ENCODE measurements around the gene ZFP92.

The ZFP92 gene

DNA sequence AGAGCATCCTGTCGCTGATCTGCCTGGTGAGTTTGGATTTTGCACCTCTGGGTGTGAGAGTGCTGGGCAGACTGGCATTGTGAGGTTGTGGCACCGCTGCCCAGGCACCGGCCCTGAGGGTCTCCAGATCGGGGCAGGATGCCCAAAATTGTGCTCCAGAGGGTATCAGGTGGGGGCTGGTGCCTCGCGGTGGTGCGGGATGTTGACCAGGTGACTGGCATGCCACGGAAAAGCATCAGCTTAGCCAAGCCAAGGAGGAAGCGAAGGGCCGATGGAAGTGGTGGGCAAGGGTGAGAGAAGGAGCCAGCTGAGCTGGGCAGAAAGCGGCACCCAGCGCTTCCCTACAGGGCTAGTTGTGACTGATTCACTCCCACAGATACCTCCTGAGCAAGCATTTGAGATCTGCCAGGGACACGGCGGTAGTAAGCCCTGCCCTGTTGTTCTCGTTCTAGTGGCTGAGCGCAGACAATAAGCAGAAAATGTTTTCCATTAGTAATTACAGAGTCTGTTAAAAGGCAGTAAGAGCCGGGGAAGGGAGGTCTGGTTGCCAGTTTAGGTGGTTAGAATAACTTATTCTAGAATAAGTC lies 809 bp downstream of the ZFP92 start:
- Mint-ChIP-seq H3K27ac (no peak overlapping the region), H3K4me3 (peak overlapping the region; percentile 73), H3K27me3 (no peaks in the 10 kb centered on the region)

DNA sequence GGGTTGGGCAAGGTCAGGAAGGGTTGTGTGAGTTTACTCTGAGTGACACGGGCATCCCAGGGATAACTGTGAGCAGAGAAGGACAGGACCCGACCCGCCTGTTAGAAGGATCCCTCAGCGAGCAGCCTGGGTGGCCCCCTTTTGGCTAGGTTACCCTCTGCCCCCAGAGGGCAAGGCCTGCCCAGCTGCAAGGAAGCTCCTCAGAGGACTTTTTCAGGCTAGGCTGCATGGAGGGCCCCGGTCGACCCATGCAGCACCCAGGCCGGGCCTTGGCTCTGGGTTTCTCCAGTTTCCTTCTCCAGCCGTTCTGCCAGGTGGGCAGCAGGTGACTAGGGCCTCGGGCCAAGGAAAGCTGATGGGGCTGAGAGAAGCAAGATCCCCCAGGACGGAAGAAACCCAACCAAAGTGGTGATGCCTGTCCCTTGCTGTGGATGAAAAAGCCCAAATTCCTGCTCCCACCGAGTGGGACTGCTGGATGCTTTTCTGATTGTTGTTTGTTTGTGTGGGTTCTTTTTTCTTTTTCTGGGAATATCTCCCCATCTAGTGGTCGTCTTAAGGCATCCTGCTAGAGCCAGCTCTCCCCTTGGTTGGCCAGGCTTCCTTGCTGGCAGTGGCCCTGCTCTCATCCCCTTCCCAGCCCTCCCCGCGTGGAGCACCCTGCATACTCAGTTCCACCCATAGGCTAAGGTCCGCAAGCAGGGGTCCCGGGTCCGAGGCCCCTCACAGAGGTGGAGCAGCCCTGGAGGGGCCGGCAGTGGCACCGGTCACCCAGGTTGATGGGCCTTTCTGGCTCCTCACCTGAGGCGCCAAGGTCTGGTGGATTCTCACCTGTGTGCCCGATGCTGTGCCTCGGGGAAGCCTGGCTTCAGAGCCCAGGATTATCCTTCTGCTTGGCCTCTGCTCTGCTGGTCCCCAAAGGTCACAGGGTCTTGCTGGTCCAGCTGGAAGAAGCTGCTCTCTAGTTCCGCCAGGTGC lies 1.8 kb downstream of the ZFP92 start:
- H3K4me1 Mint-ChIP-seq = peaks cover 7% of the 10 kb centered on the region
- H3K9me3 Mint-ChIP-seq = no peaks in the 10 kb centered on the region
- H3K27ac Mint-ChIP-seq = no peak overlapping the region
- peak overlapping the region; percentile 73 for H3K4me3 Mint-ChIP-seq
- no peaks in the 10 kb centered on the region for H3K36me3 Mint-ChIP-seq
- no peaks in the 10 kb centered on the region for H3K27me3 Mint-ChIP-seq

More for the DNA sequence above, 809 bp downstream of the ZFP92 start:
- no peaks in the 10 kb centered on the region for H3K9me3 Mint-ChIP-seq
- H3K36me3 Mint-ChIP-seq = no peaks in the 10 kb centered on the region
- peaks cover 7% of the 10 kb centered on the region for H3K4me1 Mint-ChIP-seq

GRCh38 chrX:153413731-153414130 lies 2.5 kb downstream of the ZFP92 start:
- no peaks in the 10 kb centered on the region for H3K9me3 Mint-ChIP-seq
- no peaks in the 10 kb centered on the region for H3K36me3 Mint-ChIP-seq
- H3K4me1 Mint-ChIP-seq = peaks cover 7% of the 10 kb centered on the region
- H3K27ac Mint-ChIP-seq = no peak overlapping the region
- no peaks in the 10 kb centered on the region for H3K27me3 Mint-ChIP-seq
- H3K4me3 Mint-ChIP-seq = no peak overlapping the region

DNA sequence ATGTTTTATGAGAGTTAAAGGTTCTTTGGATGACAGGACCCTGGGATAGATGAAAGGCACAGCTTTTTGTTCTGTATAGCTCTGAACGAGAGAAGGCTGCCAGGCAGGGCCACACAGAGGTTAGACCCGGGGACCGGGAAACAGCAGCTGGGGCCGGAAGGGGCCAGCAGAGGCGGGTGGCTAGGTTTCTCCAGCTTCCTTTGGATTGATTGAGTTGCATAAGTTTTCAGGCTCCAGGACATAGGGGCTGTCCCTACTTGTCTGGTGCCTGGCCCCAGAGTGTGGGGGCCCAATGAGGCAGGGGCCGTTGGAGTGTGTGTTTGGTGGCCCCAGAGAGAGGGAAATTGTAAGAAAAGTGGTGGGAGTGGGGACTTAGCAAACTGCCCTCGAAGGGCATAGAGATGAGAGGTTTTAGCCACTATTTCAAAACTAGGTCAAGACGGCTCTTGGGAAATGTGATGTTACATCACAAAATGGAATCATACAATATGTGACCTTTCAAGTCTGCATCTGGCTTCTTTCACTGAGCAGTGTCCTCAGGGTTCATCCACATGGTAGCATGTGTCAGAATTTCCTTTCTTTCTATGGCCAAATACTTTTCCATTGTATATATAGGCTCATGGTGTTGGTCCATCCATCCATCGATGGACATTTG lies 3.7 kb downstream of the ZFP92 start:
- no peaks in the 10 kb centered on the region for H3K27me3 Mint-ChIP-seq
- H3K4me1 Mint-ChIP-seq = peaks cover 7% of the 10 kb centered on the region
- H3K27ac Mint-ChIP-seq = no peak overlapping the region
- H3K4me3 Mint-ChIP-seq = no peak overlapping the region
- no peaks in the 10 kb centered on the region for H3K9me3 Mint-ChIP-seq
- H3K36me3 Mint-ChIP-seq = no peaks in the 10 kb centered on the region

DNA sequence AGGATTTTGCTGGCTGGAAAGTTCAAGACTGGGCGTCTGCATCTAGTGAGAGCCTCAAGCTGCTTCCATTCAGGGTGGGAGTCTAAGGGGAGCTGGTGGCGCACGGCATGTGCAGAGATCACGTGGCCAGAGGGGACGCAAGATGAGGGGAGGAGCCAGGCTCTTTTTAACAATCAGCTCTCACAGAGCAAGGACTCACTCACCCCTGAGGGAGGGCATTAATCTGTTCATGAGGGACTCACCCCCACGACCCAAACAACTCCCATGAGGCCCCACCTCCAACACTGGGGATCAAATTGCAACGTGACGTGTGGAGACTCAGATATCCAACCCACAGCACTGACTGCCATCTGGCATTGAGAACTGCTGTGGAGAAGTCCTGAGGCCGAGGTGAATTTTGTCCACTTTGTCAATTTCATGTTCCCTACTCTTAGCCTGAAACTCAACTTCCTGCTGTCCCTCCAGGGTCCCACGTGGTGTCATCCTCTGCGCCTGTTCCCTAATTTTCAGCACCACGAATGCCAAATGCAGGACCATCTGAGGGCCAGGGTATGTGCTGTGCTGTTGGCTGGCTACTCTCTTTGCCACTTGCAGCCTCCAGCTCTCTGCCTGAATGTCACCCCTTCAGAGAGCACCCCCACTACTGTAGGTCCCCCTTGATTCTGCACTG lies 5.6 kb downstream of the ZFP92 start:
- no peak overlapping the region for H3K4me3 Mint-ChIP-seq
- H3K9me3 Mint-ChIP-seq = no peaks in the 10 kb centered on the region
- peaks cover 6% of the 10 kb centered on the region for H3K4me1 Mint-ChIP-seq
- no peaks in the 10 kb centered on the region for H3K27me3 Mint-ChIP-seq
- no peaks in the 10 kb centered on the region for H3K36me3 Mint-ChIP-seq
- no peak overlapping the region for H3K27ac Mint-ChIP-seq

GRCh38 chrX:153417637-153418036 lies 6.4 kb downstream of the ZFP92 start:
- H3K4me3 Mint-ChIP-seq = no peak overlapping the region
- H3K4me1 Mint-ChIP-seq = no peaks in the 10 kb centered on the region
- H3K36me3 Mint-ChIP-seq = no peaks in the 10 kb centered on the region
- no peaks in the 10 kb centered on the region for H3K9me3 Mint-ChIP-seq
- H3K27ac Mint-ChIP-seq = no peak overlapping the region
- H3K27me3 Mint-ChIP-seq = no peaks in the 10 kb centered on the region

GRCh38 chrX:153420851-153421599 lies 9.8 kb downstream of the ZFP92 start:
- Mint-ChIP-seq H3K9me3 (no peaks in the 10 kb centered on the region), H3K36me3 (no peaks in the 10 kb centered on the region), H3K27me3 (no peaks in the 10 kb centered on the region), H3K4me1 (no peaks in the 10 kb centered on the region), H3K27ac (no peak overlapping the region), H3K4me3 (no peak overlapping the region)

- H3K9me3 Mint-ChIP-seq = no peaks in the 10 kb centered on the region
- no peaks in the 10 kb centered on the region for H3K36me3 Mint-ChIP-seq
- no peaks in the 10 kb centered on the region for H3K27me3 Mint-ChIP-seq
- H3K4me3 Mint-ChIP-seq = no peak overlapping the region
- H3K27ac Mint-ChIP-seq = no peak overlapping the region
- H3K4me1 Mint-ChIP-seq = no peaks in the 10 kb centered on the region
Observed at GRCh38 chrX:153421856-153422255, 10.6 kb downstream of the ZFP92 start.

- Mint-ChIP-seq H3K4me3 (no peak overlapping the region), H3K9me3 (no peaks in the 10 kb centered on the region), H3K27me3 (no peaks in the 10 kb centered on the region), H3K36me3 (peaks cover 4% of the 10 kb centered on the region), H3K27ac (no peak overlapping the region), H3K4me1 (no peaks in the 10 kb centered on the region)
Observed at GRCh38 chrX:153423652-153424051, 12.4 kb downstream of the ZFP92 start.

DNA sequence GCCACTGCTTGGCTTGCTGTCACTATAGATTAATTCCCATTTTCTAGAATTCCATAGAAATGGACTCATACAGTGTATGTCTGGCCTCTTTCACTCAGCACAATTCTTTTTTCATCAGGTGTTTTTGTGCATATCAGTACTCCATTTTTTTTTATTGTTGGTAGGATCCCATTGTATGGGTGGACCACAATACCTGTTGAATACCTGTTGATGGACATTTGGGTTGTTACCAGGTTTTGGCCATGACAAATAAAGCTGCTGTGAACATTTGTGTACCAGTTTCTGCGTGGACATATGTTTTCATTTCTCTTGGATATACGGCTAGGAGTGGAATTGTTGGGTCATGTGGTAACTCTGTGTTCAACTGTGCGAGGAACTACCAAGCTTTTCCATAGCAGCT lies 14.9 kb downstream of the ZFP92 start:
- no peaks in the 10 kb centered on the region for H3K9me3 Mint-ChIP-seq
- no peak overlapping the region for H3K27ac Mint-ChIP-seq
- peaks cover 4% of the 10 kb centered on the region for H3K36me3 Mint-ChIP-seq
- no peaks in the 10 kb centered on the region for H3K4me1 Mint-ChIP-seq
- H3K27me3 Mint-ChIP-seq = no peaks in the 10 kb centered on the region
- no peak overlapping the region for H3K4me3 Mint-ChIP-seq

GRCh38 chrX:153430796-153431195 lies 19.5 kb downstream of the ZFP92 start:
- Mint-ChIP-seq H3K9me3 (no peaks in the 10 kb centered on the region), H3K27ac (no peak overlapping the region), H3K4me1 (no peaks in the 10 kb centered on the region), H3K36me3 (peaks cover 4% of the 10 kb centered on the region), H3K4me3 (no peak overlapping the region), H3K27me3 (no peaks in the 10 kb centered on the region)

DNA sequence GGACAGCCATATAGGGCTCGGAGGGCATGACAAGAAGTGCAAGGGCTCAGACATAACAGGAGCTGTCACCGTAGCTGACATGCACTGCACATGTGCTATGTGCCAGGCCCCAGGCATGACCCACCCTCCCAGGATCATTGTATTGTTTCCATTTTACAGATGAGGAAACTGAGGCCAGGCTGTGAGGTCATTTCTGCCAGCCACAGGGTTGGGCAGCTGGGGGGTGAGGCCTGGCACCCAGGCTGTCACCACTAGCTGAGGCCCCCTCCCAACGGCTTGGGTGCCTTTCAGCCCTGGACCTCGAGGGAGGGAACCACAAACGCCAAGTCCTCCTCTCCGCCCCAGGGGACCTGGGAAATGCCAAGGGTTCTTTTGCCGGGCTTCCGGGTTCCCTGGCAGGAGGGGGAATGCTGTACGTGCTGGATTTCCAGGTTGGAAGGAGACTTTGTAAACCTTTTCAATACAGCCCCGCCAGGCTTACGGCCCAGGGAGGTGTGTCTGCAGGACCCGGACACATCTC lies 21.9 kb downstream of the ZFP92 start:
- Mint-ChIP-seq H3K27ac (no peak overlapping the region), H3K4me1 (no peaks in the 10 kb centered on the region), H3K9me3 (no peaks in the 10 kb centered on the region), H3K4me3 (no peak overlapping the region), H3K36me3 (peaks cover 1% of the 10 kb centered on the region), H3K27me3 (no peaks in the 10 kb centered on the region)

- H3K4me1 Mint-ChIP-seq = no peaks in the 10 kb centered on the region
- no peaks in the 10 kb centered on the region for H3K9me3 Mint-ChIP-seq
- H3K4me3 Mint-ChIP-seq = no peak overlapping the region
- H3K36me3 Mint-ChIP-seq = no peaks in the 10 kb centered on the region
- no peak overlapping the region for H3K27ac Mint-ChIP-seq
- H3K27me3 Mint-ChIP-seq = no peaks in the 10 kb centered on the region
Observed at GRCh38 chrX:153433781-153434285, 22.6 kb downstream of the ZFP92 start.

- Mint-ChIP-seq H3K9me3 (no peaks in the 10 kb centered on the region), H3K27ac (no peak overlapping the region), H3K27me3 (no peaks in the 10 kb centered on the region), H3K4me3 (no peak overlapping the region), H3K4me1 (no peaks in the 10 kb centered on the region), H3K36me3 (no peaks in the 10 kb centered on the region)
Observed at GRCh38 chrX:153434801-153435200, 23.5 kb downstream of the ZFP92 start.

GRCh38 chrX:153435845-153436244 lies 24.6 kb downstream of the ZFP92 start:
- Mint-ChIP-seq H3K9me3 (no peaks in the 10 kb centered on the region), H3K27ac (no peak overlapping the region), H3K27me3 (no peaks in the 10 kb centered on the region), H3K4me1 (no peaks in the 10 kb centered on the region), H3K4me3 (no peak overlapping the region), H3K36me3 (no peaks in the 10 kb centered on the region)
